Fibroblast of the conjunctiva (primary cell): Measurements from ENCODE around the gene FUT2.
"Not testable (repeated sequence)": the region's sequence is repeated elsewhere in the genome, so short reads cannot be mapped to it uniquely, and the experiment has no call there.

Experiments
- DNase-seq: peaks from one replicate; pipeline ENCODE4 v3.0.0-alpha.2; 2010; ENCODE audit warnings: low read depth

FUT2 gene

GRCh38 chr19:48670699-48671445, 24.9 kb upstream of the FUT2 start:
- DNase-seq, result no peak

DNA sequence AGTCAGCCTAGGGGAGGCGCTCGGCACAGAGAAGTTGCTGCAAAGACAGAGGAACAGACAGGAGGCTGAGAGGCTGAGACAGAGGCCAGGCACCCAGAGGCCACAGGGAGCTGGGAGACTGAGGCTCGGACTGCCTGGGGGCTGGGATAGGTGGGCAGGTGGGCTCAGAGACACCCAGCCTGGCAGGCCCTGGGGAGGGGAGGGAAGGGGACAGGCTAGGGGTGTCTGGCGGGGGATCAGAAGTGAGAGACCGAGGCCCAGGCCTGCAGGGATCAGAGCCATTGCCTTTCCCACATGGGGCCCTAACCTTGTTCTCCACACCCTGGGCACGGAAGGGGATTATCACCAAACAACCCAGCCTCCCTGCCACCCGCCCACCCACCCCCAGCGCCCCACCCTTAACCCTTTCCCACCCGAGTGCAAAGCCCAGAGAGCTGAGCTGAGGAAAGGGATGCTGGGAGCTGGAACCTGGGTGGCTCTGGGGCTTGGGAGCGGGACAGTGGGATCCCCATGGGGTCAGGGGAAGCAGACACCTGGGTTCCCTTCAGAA, 24.2 kb upstream of the FUT2 start:
- no peak for DNase-seq

GRCh38 chr19:48672994-48673393, 22.8 kb upstream of the FUT2 start, which contains the start of gene NTN5:
Gene NTN5, minus strand, starts transcription at chr19:48673017. Its CDS starts 2,031 bp downstream, at chr19:48670986.
- DNase-seq, result no peak

- no peak for DNase-seq
These were observed 22.2 kb upstream of the FUT2 start for GRCh38 chr19:48673436-48674100.

- DNase-seq, result no peak
These were observed 21.5 kb upstream of the FUT2 start for GRCh38 chr19:48674216-48674809.

GRCh38 chr19:48674921-48675824, 20.6 kb upstream of the FUT2 start:
- peak; percentile 55 for DNase-seq

GRCh38 chr19:48676487-48676886, 19.3 kb upstream of the FUT2 start:
- DNase-seq, result no peak

DNA sequence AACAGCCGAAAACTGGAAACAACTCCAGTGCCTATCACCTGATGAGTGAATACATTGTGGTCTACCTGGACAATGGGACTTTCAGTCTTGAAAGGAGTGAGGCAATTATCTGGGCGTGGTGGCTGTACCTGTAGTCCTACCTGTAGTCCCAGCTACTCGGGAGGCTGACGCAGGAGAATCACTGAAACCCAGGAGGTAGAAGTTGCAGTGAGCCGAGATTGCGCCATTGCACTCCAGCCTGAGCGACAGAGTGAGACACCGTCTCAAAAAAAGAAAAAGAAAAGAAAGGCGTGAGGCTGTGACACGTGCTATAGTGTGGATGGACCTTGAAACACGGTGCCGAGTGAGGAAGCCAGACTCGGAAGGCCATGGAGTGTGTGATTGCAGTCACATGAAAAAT, 18.9 kb upstream of the FUT2 start:
- no peak for DNase-seq

- no peak for DNase-seq
These were observed 17.6 kb upstream of the FUT2 start for GRCh38 chr19:48678201-48678600.

GRCh38 chr19:48680006-48680405, 15.8 kb upstream of the FUT2 start:
- DNase-seq, result not testable (repeated sequence)

DNA sequence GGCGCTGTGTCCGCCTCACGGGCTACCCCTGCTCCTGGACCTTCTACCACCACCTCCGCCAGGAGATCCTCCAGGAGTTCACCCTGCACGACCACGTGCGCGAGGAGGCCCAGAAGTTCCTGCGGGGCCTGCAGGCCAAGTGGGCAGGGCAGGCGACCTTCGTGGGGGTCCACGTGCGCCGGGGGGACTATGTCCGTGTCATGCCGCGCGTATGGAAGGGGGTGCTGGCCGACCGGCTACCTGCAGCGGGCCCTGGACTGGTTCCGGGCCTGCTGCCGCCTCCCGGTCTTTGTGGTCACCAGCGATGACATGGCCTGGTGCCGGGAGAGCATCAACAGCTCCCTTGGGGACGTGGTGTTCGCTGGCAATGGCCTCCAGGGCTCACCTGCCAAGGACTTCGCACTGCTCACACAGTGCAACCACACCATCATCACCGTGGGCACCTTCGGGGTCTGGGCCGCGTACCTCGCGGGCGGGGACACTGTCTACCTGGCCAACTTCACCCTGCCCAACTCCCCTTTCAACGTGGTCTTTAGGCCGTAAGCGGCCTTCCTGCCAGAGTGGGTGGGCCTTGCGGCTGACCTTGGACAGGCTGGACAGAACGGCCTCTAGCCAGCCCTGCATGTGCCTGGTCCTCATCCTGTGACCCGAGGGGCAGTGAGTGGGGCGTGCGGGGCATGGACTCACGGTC, 15.2 kb upstream of the FUT2 start:
- DNase-seq, result no peak

DNA sequence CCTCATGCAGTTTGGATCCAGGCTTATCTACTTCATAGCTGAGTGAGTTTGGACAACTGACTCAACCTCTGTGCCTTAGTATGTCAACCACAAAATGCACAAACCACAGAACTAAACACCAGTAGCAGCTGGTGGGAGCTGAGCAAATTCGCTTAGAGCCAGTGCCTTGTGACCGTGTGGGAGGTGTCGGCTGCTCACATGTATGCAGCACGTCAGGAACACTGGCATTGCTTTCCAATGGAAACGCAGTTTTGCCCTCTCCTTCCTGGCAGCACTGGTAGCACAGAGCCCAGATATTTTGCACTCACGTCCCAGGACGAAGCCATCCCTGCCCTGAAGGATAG, 14.7 kb upstream of the FUT2 start:
- no peak for DNase-seq

- DNase-seq, result peak; percentile 27
These were observed 12.4 kb upstream of the FUT2 start for GRCh38 chr19:48683349-48683748.

DNA sequence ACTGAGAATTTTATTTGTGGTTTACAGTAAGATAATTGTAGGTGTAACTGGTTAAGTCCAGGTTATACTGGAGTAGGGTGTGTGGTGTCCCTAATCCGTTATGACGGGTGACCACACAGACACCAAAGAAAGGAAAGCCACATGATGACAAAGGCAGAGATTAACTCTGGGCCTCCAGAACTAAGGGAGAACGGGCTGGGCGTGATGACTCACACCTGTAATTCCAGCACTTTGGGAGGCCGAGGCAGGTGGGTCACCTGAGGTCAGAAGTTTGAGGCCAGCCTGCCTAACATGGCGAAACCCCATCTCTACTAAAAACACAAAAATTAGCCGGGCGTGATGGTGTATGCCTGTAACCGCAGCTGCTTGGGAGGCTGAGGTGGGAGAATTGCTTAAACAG, 10.2 kb upstream of the FUT2 start:
- no peak for DNase-seq

DNA sequence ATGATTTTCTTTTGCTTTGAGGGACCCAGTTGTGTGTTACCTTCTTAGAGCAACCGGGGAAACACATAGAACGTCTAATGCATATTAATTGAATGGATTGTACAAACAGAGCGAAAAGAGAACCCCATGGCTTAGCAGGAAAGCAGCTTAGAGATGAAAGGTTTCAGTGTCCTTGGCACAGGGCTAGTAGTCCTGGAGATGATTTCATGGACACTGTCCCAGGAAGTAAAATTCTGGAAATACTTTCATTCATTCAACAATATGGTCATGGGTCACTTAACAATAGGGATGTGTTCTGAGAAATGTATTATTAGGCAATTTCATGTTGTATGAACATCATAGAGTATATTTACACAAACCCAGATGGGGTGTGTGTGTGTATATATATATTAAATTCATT, 9.7 kb upstream of the FUT2 start:
- no peak for DNase-seq

DNA sequence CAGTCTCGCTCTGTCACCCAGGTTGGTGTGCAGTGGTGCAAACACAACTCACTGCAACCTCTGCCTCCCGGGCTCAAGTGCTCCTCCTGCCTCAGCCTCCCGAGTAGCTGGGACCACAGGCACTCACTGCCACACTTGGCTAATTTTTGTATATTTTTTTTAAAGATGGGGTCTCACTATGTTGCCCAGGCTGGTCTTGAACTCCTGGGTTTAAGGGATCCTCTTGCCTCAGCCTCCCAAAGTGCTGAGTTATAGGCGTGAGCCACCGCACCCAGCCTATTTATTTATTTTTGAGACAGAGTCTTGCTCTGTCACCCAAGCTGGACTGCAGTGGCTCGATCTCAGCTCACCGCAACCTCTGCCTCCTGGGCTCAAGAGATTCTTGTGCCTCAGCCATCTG, 9.1 kb upstream of the FUT2 start:
- DNase-seq, result not testable (repeated sequence)

DNA sequence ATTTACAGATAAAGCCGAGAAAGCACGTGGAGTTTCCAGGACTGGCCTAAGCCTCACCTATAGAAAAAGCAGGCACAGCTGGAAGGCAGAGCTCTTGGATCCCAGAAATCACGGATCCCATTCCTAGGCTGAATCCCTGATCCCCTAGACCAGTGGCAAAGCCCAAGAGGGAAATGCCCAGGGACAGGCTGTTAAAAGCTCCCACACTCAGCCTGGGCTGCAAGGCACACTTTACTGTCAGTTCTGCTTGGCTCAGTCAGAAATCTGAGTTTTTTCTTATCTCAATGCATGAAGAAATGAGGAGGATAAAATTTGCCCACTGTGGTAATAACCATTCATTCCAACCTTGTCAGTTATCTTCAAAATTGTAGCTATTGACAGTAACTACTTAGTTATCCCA, 8.0 kb upstream of the FUT2 start:
- no peak for DNase-seq

DNA sequence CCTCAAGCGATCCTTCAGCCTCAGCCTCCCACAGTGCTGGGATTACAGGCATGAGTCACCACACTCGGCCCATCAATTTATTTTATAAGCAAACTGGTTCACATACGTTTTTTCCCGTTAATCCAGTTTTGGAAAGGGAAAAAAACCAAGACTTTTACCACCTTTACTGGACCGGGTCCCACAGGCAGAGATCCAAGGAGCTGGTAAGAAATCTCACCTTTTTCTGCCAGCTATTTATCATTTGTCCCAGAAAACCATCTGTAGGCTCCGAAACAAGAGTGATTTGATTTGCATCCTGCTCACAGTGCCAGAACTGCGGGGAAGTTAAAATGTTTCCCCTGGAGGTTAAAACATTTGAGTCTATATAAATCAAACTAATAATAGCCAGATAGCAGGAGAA, 6.3 kb upstream of the FUT2 start:
- DNase-seq, result no peak

DNA sequence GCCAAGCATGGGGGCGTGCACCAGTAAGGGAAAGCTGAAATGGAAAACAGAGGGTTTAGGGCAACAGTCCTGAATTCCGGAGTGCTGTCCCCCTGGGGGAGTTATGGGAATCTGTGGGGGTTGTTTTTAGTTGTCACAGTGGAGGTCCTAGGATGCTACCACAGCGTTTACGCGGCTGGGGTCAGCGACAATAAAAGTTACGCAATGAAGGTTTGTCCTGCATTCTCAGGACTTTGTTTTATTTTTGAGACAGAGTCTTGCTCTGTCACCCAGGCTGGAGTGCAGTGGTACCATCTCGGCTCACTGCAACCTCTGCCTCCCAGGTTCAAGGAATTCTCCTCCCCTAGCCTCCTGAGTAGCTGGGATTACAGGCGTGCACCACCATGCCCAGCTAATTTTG, 2.1 kb upstream of the FUT2 start:
- not testable (repeated sequence) for DNase-seq

- DNase-seq, result no peak
These were observed 711 bp downstream of the FUT2 start for GRCh38 chr19:48696353-48697010.

- no peak for DNase-seq
These were observed 2.3 kb downstream of the FUT2 start for GRCh38 chr19:48698046-48698445.
